Mesothelial cell of epicardium (in vitro differentiated cells): ENCODE results near the gene SACM1L. TPM values are rescaled to one million over a fixed set of nuclear protein-coding genes. Genes with fewer than 3 reads are reported as not detected.

Source experiments
- DNase-seq, 2 experiments: peaks; one replicate each; pipeline ENCODE4 v3.0.0; 2021; ENCODE audit warnings: low spot score in 2 of 2; ENCODE audit not compliant: unreplicated experiment in 2 of 2
- H3K27ac Mint-ChIP-seq: 2 replicates; pipeline ENCODE4 v1.8.0; 2021; ENCODE audit warnings: mixed read lengths
- H3K27me3 Mint-ChIP-seq: 2 replicates; pipeline ENCODE4 v1.8.0; 2021; ENCODE audit warnings: low read depth, mixed read lengths
- H3K36me3 Mint-ChIP-seq: 2 replicates; pipeline ENCODE4 v1.8.0; 2021; ENCODE audit warnings: mixed read lengths
- H3K4me1 Mint-ChIP-seq: 2 replicates; pipeline ENCODE4 v1.8.0; 2021; ENCODE audit warnings: mixed read lengths
- H3K4me3 Mint-ChIP-seq: 2 replicates; pipeline ENCODE4 v1.8.0; 2021; ENCODE audit warnings: mild to moderate bottlenecking, moderate library complexity, mixed read lengths
- H3K9me3 Mint-ChIP-seq: 2 replicates; pipeline ENCODE4 v1.8.0; 2021; ENCODE audit warnings: mixed read lengths
- CTCF ChIP-seq: fragments of 200-600 bp; sonication (generic); IDR thresholded peaks from one replicate; pipeline ENCODE4 v1.5.0; 2021; ENCODE audit warnings: antibody characterized with exemption; ENCODE audit not compliant: unreplicated experiment
- total RNA-seq: library from RNA; stranded (reverse); gene quantifications from 3 replicates; pipeline ENCODE4 v1.2.1, GENCODE V29; 2021

The SACM1L gene
- total RNA-seq, 1 donor from 2014 or later, result 51.8 TPM

- Mint-ChIP-seq H3K4me3 (no peak overlapping the region), H3K9me3 (no peaks in the 10 kb centered on the region), H3K27me3 (peaks cover 39% of the 10 kb centered on the region), H3K36me3 (no peaks in the 10 kb centered on the region), H3K27ac (no peak overlapping the region), H3K4me1 (peaks cover 5% of the 10 kb centered on the region)
- TF ChIP-seq CTCF, result no peak
- no peak for DNase-seq
Measured at GRCh38 chr3:45775571-45776300, 86.5 kb downstream of the SACM1L start.

- no peak for TF ChIP-seq CTCF
- H3K4me1 Mint-ChIP-seq, result peaks cover 5% of the 10 kb centered on the region
- DNase-seq, result no peak
- no peaks in the 10 kb centered on the region for H3K36me3 Mint-ChIP-seq
- H3K4me3 Mint-ChIP-seq, result no peak overlapping the region
- H3K9me3 Mint-ChIP-seq, result no peaks in the 10 kb centered on the region
- H3K27ac Mint-ChIP-seq, result no peak overlapping the region
- peaks cover 34% of the 10 kb centered on the region for H3K27me3 Mint-ChIP-seq
Measured at GRCh38 chr3:45776301-45776595, 87.1 kb downstream of the SACM1L start.

- Mint-ChIP-seq H3K27me3 (peaks cover 34% of the 10 kb centered on the region), H3K4me3 (no peak overlapping the region)
Measured at GRCh38 chr3:45776611-45777010, 87.4 kb downstream of the SACM1L start.

GRCh38 chr3:45777111-45777745, 88.0 kb downstream of the SACM1L start:
- Mint-ChIP-seq H3K36me3 (no peaks in the 10 kb centered on the region), H3K4me1 (peaks cover 5% of the 10 kb centered on the region), H3K27me3 (peaks cover 30% of the 10 kb centered on the region), H3K27ac (no peak overlapping the region), H3K4me3 (no peak overlapping the region), H3K9me3 (no peaks in the 10 kb centered on the region)
- no peak for TF ChIP-seq CTCF
- DNase-seq, result no peak

More at GRCh38 chr3:45776611-45777010, 87.4 kb downstream of the SACM1L start:
- no peak for TF ChIP-seq CTCF
- H3K36me3 Mint-ChIP-seq, result no peaks in the 10 kb centered on the region
- H3K4me1 Mint-ChIP-seq, result peaks cover 5% of the 10 kb centered on the region
- no peak overlapping the region for H3K27ac Mint-ChIP-seq
- H3K9me3 Mint-ChIP-seq, result no peaks in the 10 kb centered on the region
- no peak for DNase-seq

GRCh38 chr3:45777746-45778386, 88.7 kb downstream of the SACM1L start:
- Mint-ChIP-seq H3K4me1 (peaks cover 5% of the 10 kb centered on the region), H3K27me3 (peaks cover 29% of the 10 kb centered on the region), H3K4me3 (no peak overlapping the region), H3K27ac (no peak overlapping the region), H3K9me3 (no peaks in the 10 kb centered on the region), H3K36me3 (no peaks in the 10 kb centered on the region)
- DNase-seq, result no peak
- no peak for TF ChIP-seq CTCF
